Naive thymus-derived CD4-positive, alpha-beta T cell (primary cell): ENCODE results near the gene UQCR11. TPM values are rescaled to one million over a fixed set of nuclear protein-coding genes. Genes with fewer than 3 reads are reported as not detected.

ENCODE experiments used
- ATAC-seq: fragments of 150-1000 bp; cut with Tn5 transposase; 2 replicates; pipeline ENCODE4 v1.10.0; 2021; ENCODE audit warnings: mild to moderate bottlenecking, moderate library complexity
- CTCF ChIA-PET: fragments of 350-600 bp; sonication (Branson Sonifier 250); formaldehyde crosslinking; loops from one replicate; lab custom pipeline; 2021; ENCODE audit warnings: antibody characterized with exemption; lab: Charles Lee
- POLR2A ChIA-PET: fragments of 350-600 bp; sonication (Branson Sonifier 250); formaldehyde crosslinking; loops from one replicate; lab custom pipeline; 2021; ENCODE audit warnings: antibody characterized with exemption, inconsistent platforms; lab: Charles Lee
- DNase-seq, 9 donors: peaks; one replicate each; pipeline versions ENCODE4 v3.0.0 to v3.0.0-alpha.2; 2020 to 2022; ENCODE audit warnings: mixed read lengths in 1 of 9
- H3K27ac ChIP-seq: one replicate; pipeline ENCODE4 v1.7.0; 2013; ENCODE audit warnings: mild to moderate bottlenecking, low read depth, low read length, moderate library complexity
- H3K27me3 ChIP-seq, 2 donors: one replicate each; pipeline ENCODE4 v1.7.0; 2013; ENCODE audit warnings: low read length in 2 of 2, mild to moderate bottlenecking in 2 of 2, moderate library complexity in 2 of 2; ENCODE audit not compliant: control insufficient read depth in 2 of 2, insufficient read depth in 2 of 2
- H3K36me3 ChIP-seq, 3 experiments: 1 replicate in 2 of 3; 2 replicates in 1 of 3; pipeline ENCODE4 v1.7.0; 2013; ENCODE audit warnings: low read length in 3 of 3, mild to moderate bottlenecking in 3 of 3, moderate library complexity in 1 of 3; ENCODE audit not compliant: insufficient read depth in 3 of 3, control insufficient read depth in 2 of 3
- H3K4me1 ChIP-seq, 2 donors: one replicate each; pipeline ENCODE4 v1.7.0; 2013; ENCODE audit warnings: low read length in 2 of 2, mild to moderate bottlenecking in 2 of 2, moderate library complexity in 1 of 2; ENCODE audit not compliant: control insufficient read depth in 2 of 2, insufficient read depth in 2 of 2
- H3K4me3 ChIP-seq: 2 replicates; pipeline ENCODE4 v1.7.0; 2013; ENCODE audit warnings: mild to moderate bottlenecking, low read length
- H3K9me3 ChIP-seq, 3 experiments: 1 replicate in 2 of 3; 2 replicates in 1 of 3; pipeline ENCODE4 v1.7.0; 2013; ENCODE audit warnings: low read length in 3 of 3; ENCODE audit not compliant: control insufficient read depth in 2 of 3
- H3K27ac Mint-ChIP-seq, 9 donors: one replicate each; pipeline ENCODE4 v1.8.0; 2020 to 2022; ENCODE audit warnings: mixed read lengths in 9 of 9, mild to moderate bottlenecking in 8 of 9, moderate library complexity in 5 of 9, inconsistent platforms in 2 of 9
- H3K27me3 Mint-ChIP-seq, 5 donors: one replicate each; pipeline ENCODE4 v1.8.0; 2021 to 2022; ENCODE audit warnings: mixed read lengths in 5 of 5, mild to moderate bottlenecking in 1 of 5
- H3K36me3 Mint-ChIP-seq, 5 donors: one replicate each; pipeline ENCODE4 v1.8.0; 2020 to 2022; ENCODE audit warnings: mixed read lengths in 5 of 5, mild to moderate bottlenecking in 3 of 5, inconsistent platforms in 1 of 5
- H3K4me1 Mint-ChIP-seq, 7 donors: one replicate each; pipeline ENCODE4 v1.8.0; 2020 to 2022; ENCODE audit warnings: mixed read lengths in 7 of 7, mild to moderate bottlenecking in 3 of 7, inconsistent platforms in 1 of 7
- H3K4me3 Mint-ChIP-seq, 10 donors: one replicate each; pipeline ENCODE4 v1.8.0; 2020 to 2022; ENCODE audit warnings: mild to moderate bottlenecking in 10 of 10, mixed read lengths in 10 of 10, moderate library complexity in 6 of 10, inconsistent platforms in 2 of 10
- H3K9me3 Mint-ChIP-seq, 11 donors: one replicate each; pipeline ENCODE4 v1.8.0; 2020 to 2022; ENCODE audit warnings: mixed read lengths in 11 of 11, mild to moderate bottlenecking in 4 of 11, inconsistent platforms in 1 of 11, moderate library complexity in 1 of 11
- intact Hi-C, 2 donors: fragments of 100-400 bp; cut with micrococcal nuclease; formaldehyde crosslinking; loops; one replicate each; pipeline ENCODE4 v1.15.1; 2023
- polyA plus RNA-seq, 2 donors: library from polyadenylated mRNA; unstranded; fragments of 300-500 nt; fragmentation: Illumina TruSeq; gene quantifications; one replicate each; pipeline ENCODE4 v1.2.3, GENCODE V29; 2021
- total RNA-seq, 6 experiments: library from RNA in 5 of 6; stranded (reverse) in 5 of 6; gene quantifications; 1 replicate in 5 of 6; 2 replicates in 1 of 6; pipeline ENCODE4 v1.2.3 and lab custom pipeline; 2021 to 2026

UQCR11 gene
- total and polyA plus RNA-seq, 7 experiments from 2014 or later = 94.3 to 606 (median 148) TPM

- peak overlapping the region in 6 of 9 donors; percentile 64 to 88 (median 86) for H3K27ac Mint-ChIP-seq
Observed at GRCh38 chr19:1609680-1610474, 4.6 kb upstream of the UQCR11 start.

GRCh38 chr19:1609103-1609396 is 3.8 kb upstream of the UQCR11 start:
- Mint-ChIP-seq H3K9me3 (no peaks in the 10 kb centered on the region), H3K36me3 (peaks cover 0 to 11% (median 0%) of the 10 kb centered on the region in 5 donors), H3K27ac (peak overlapping the region in 8 of 9 donors; percentile 64 to 95 (median 84)), H3K4me3 (peak overlapping the region; percentile 33 to 91 (median 86)), H3K4me1 (peaks cover 14 to 56% (median 38%) of the 10 kb centered on the region in 7 donors), H3K27me3 (no peaks in the 10 kb centered on the region)
- no peak for ATAC-seq
- intact Hi-C loops = loop anchor here in 1 of 2 donors (5.0 kb wide), 2 partner anchors 63 to 117 kb away; partner anchors contain the start of genes PCSK4 and REEP6
- peak in 5 of 9 donors; percentile 19 to 33 (median 31) for DNase-seq
- ChIA-PET POLR2A (interaction anchor here (0.6 to 5.1 kb wide), 7 partner anchors 8 to 43 kb away, joined by 3 to 50 read pairs (median 4); partner anchors contain the start of genes MBD3 and TCF3), CTCF (interaction anchor here (1.2 kb wide), 1 partner anchor 16 kb away, joined by 3 read pairs; the partner anchor contains the start of gene MBD3)
- H3K36me3 ChIP-seq = peaks cover 0 to 42% (median 6%) of the 10 kb centered on the region in 3 experiments
- H3K9me3 ChIP-seq = no peaks in the 10 kb centered on the region
- H3K27me3 ChIP-seq = no peaks in the 10 kb centered on the region
- peaks cover 28 to 30% of the 10 kb centered on the region in 2 donors for H3K4me1 ChIP-seq
- peak overlapping the region; percentile 68 for H3K4me3 ChIP-seq
- H3K27ac ChIP-seq = peak overlapping the region; percentile 66

More at GRCh38 chr19:1609680-1610474, 4.6 kb upstream of the UQCR11 start:
- Mint-ChIP-seq H3K9me3 (peaks cover 0 to 2% (median 0%) of the 10 kb centered on the region in 11 donors), H3K36me3 (peaks cover 0 to 13% (median 0%) of the 10 kb centered on the region in 5 donors), H3K27me3 (no peaks in the 10 kb centered on the region), H3K4me1 (peaks cover 14 to 49% (median 34%) of the 10 kb centered on the region in 7 donors), H3K4me3 (peak overlapping the region in 8 of 10 donors; percentile 44 to 91 (median 86))
- intact Hi-C loops = loop anchor here in 1 of 2 donors (5.0 kb wide), 2 partner anchors 62 to 118 kb away; partner anchors contain the start of genes PCSK4 and REEP6
- ChIA-PET POLR2A (interaction anchor here (0.7 to 1.7 kb wide), 2 partner anchors 17 to 18 kb away, joined by 3 to 6 read pairs; partner anchors contain the start of gene MBD3), CTCF (no interaction called here)
- ATAC-seq (no peak), DNase-seq (no peak)
- Histone ChIP-seq H3K27ac (peak overlapping the region; percentile 66), H3K27me3 (no peaks in the 10 kb centered on the region), H3K4me1 (peaks cover 23 to 27% of the 10 kb centered on the region in 2 donors), H3K36me3 (peaks cover 0 to 47% (median 6%) of the 10 kb centered on the region in 3 experiments), H3K4me3 (no peak overlapping the region), H3K9me3 (no peaks in the 10 kb centered on the region)

- no peak for ATAC-seq
- Mint-ChIP-seq H3K9me3 (no peaks in the 10 kb centered on the region), H3K4me1 (peaks cover 14 to 61% (median 38%) of the 10 kb centered on the region in 7 donors), H3K27me3 (no peaks in the 10 kb centered on the region), H3K27ac (peak overlapping the region; percentile 46 to 95 (median 88)), H3K36me3 (peaks cover 0 to 11% (median 0%) of the 10 kb centered on the region in 5 donors), H3K4me3 (peak overlapping the region; percentile 69 to 91 (median 87))
- peak overlapping the region; percentile 66 for H3K27ac ChIP-seq
- peak overlapping the region; percentile 68 for H3K4me3 ChIP-seq
- DNase-seq = peak in 6 of 9 donors; percentile 17 to 44 (median 42)
- no peaks in the 10 kb centered on the region for H3K27me3 ChIP-seq
- H3K4me1 ChIP-seq = peaks cover 28 to 35% of the 10 kb centered on the region in 2 donors
- intact Hi-C loops = loop anchor here in 1 of 2 donors (5.0 kb wide), 2 partner anchors 64 to 116 kb away; partner anchors contain the start of genes PCSK4 and REEP6
- H3K36me3 ChIP-seq = peaks cover 0 to 36% (median 6%) of the 10 kb centered on the region in 3 experiments
- ChIA-PET POLR2A (interaction anchor here (0.6 to 5.1 kb wide), 6 partner anchors 9 to 44 kb away, joined by 3 to 50 read pairs (median 5); partner anchors contain the start of genes MBD3 and TCF3), CTCF (interaction anchor here (0.6 to 1.2 kb wide), 3 partner anchors 16 to 1555 kb away, joined by 3 read pairs; partner anchors contain the start of gene MBD3)
- H3K9me3 ChIP-seq = no peaks in the 10 kb centered on the region
Observed at GRCh38 chr19:1608359-1609102, 3.3 kb upstream of the UQCR11 start.

- H3K4me3 ChIP-seq = peak overlapping the region; percentile 79
- no peak for ATAC-seq
- no peaks in the 10 kb centered on the region for H3K27me3 ChIP-seq
- intact Hi-C loops = loop anchor here (1.0 to 5.0 kb wide), 5 partner anchors 45 to 161 kb away; partner anchors contain the start of genes PCSK4 (in 1 of the 2) and REEP6 (in 1 of the 2)
- peak overlapping the region; percentile 97 for H3K27ac ChIP-seq
- peaks cover 0 to 24% (median 1%) of the 10 kb centered on the region in 3 experiments for H3K36me3 ChIP-seq
- peaks cover 28 to 41% of the 10 kb centered on the region in 2 donors for H3K4me1 ChIP-seq
- Mint-ChIP-seq H3K4me1 (peaks cover 20 to 70% (median 50%) of the 10 kb centered on the region in 7 donors), H3K27me3 (no peaks in the 10 kb centered on the region), H3K9me3 (no peaks in the 10 kb centered on the region), H3K4me3 (peak overlapping the region; percentile 92 to 99 (median 96)), H3K36me3 (peaks cover 0 to 4% (median 0%) of the 10 kb centered on the region in 5 donors), H3K27ac (peak overlapping the region; percentile 92 to 100 (median 98))
- no peaks in the 10 kb centered on the region for H3K9me3 ChIP-seq
- ChIA-PET CTCF (interaction anchor here (0.6 to 1.6 kb wide), 5 partner anchors 26 to 68 kb away, joined by 3 to 11 read pairs (median 6); no protein-coding TSS in a partner anchor), POLR2A (interaction anchor here (0.7 to 6.1 kb wide), 9 partner anchors 11 to 252 kb away, joined by 3 to 52 read pairs (median 6); partner anchors contain the start of genes MBD3 and TCF3)
- no peak for DNase-seq
Observed at GRCh38 chr19:1606138-1606651, 933 bp upstream of the UQCR11 start.

- no peak for ATAC-seq
- H3K4me3 Mint-ChIP-seq = peak overlapping the region in 2 of 10 donors; percentile 51 to 86
- Histone ChIP-seq H3K9me3 (no peaks in the 10 kb centered on the region), H3K27ac (peak overlapping the region; percentile 14), H3K36me3 (peaks cover 0 to 42% (median 3%) of the 10 kb centered on the region in 3 experiments), H3K4me3 (no peak overlapping the region), H3K27me3 (no peaks in the 10 kb centered on the region), H3K4me1 (peaks cover 13 to 18% of the 10 kb centered on the region in 2 donors)
- POLR2A ChIA-PET = interaction anchor here (0.7 to 6.1 kb wide), 2 partner anchors 9 to 111 kb away, joined by 3 to 52 read pairs; partner anchors contain the start of genes MBD3 and REEP6
- H3K4me1 Mint-ChIP-seq = peaks cover 12 to 44% (median 27%) of the 10 kb centered on the region in 7 donors
- DNase-seq = no peak
- no peaks in the 10 kb centered on the region for H3K9me3 Mint-ChIP-seq
- peaks cover 0 to 9% (median 0%) of the 10 kb centered on the region in 5 donors for H3K36me3 Mint-ChIP-seq
- CTCF ChIA-PET = interaction anchor here (0.6 kb wide), 1 partner anchor 39 kb away, joined by 3 read pairs; no protein-coding TSS in a partner anchor
- H3K27me3 Mint-ChIP-seq = no peaks in the 10 kb centered on the region
- peak overlapping the region in 3 of 9 donors; percentile 51 to 63 (median 59) for H3K27ac Mint-ChIP-seq
- intact Hi-C loops = no loop called here
Observed at GRCh38 chr19:1602091-1602707, 3.1 kb downstream of the UQCR11 start.
